Measurements from ENCODE around the gene PRKCSH.
A peak's percentile ranks its signal among the peaks of the same experiment; 100 is the strongest.

Gene PRKCSH

DNA sequence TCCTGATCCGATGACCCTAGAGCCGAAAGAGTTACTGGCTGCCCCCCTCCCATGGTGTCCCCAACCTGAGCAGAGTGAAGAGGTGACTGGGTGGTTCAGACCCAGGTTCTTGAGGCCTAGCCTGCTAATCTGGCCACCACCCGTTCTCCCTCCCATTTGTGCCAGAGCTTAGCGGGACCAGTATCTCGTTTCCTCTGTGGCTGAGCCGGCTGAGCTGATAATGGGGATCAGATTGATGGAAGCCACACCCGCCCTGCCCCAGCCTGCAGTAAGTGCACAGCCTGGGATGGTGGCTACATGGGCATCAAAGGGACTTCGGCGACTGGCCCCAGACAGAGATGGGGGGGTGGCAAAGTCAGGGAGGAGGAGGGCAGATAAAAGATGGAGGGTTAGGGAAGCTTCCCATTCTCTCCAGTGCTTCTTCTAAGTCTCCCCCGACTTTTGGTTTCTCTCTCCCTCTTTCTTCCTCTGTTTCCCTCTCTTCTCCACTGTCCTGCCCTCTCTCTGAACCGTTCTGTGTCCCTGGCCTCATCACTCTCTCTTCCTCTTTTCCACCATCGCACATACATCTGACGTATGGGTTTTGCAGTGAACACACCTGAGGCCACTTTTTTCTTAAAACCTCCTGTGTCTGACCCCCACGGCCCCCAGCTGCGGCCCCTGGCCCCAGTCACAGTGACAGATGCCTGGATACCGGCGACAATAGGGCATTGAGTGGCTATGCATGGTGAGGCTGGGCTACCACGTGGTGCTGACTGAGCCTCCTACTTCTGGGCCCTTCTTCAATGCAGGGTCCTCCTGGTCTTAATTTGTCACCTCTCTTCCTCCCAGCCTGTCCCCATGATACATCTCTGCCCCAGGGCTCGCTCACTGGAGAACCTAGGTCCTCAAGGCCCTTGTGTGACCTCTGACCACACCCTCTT is 43.0 kb downstream of the PRKCSH start:
- DNase-seq (ENCODE audit: low spot score): no peak
- no peak for TF ChIP-seq CTCF (IDR thresholded peaks at IDR 0.05; ENCODE audit: extremely low read depth, missing control alignments)

GRCh38 chr19:11479090-11479897 is 43.9 kb downstream of the PRKCSH start:
- no peak for TF ChIP-seq CTCF (IDR thresholded peaks at IDR 0.05; ENCODE audit: extremely low read depth, missing control alignments)

GRCh38 chr19:11479898-11480714 is 44.7 kb downstream of the PRKCSH start:
- no peak for TF ChIP-seq CTCF (IDR thresholded peaks at IDR 0.05; ENCODE audit: extremely low read depth, missing control alignments)
- peak; percentile 54 for DNase-seq (ENCODE audit: low spot score)

More at GRCh38 chr19:11479090-11479897, 43.9 kb downstream of the PRKCSH start:
- peak; percentile 78 for DNase-seq (ENCODE audit: low spot score)

DNA sequence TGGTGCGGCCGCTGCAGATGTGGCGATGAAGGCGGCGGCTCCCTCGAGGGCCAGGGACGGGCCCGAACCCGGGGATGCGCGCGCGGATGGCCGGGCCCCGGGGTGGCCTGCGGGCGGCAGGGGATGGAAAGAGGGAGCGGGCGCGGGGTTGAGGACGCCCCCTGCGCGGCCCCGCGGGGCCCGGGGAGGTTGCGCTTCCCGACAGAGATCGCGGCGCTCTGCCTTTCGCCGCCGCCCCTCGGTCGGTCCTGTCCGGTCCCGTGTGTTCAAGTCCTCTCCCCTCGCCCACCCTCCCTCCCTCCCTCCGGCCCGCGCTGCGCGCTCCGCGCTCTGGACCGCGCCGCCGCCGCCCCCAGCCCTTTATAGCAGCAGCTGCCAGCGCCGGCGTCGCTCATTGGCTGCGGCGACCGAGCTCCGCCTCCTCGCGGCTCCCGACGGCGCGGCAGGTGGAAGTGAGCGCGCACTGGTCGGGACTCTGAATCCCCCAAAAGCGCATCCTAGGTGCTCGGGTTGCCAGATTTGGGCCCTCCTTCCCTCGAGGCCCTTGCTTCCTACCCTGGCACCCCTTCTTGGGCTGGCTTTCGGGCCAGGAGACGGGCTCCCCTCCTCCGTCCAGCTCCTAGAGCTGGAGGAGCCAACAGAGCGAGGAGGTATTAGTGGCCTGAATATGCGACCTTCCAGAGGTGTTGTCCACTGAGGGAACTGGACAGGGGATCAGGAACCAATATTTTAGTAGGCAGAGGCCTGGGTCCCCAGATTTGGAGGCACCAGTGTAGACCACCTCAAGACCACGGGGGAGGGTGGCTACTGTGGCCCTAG is 45.5 kb downstream of the PRKCSH start, which contains the start of gene ELAVL3:
ELAVL3 (minus strand) TSS at position 332 of the 819 bp plus-strand sequence. CDS start 438 bp downstream, outside the sequence.
- TF ChIP-seq CTCF (IDR thresholded peaks at IDR 0.05; ENCODE audit: extremely low read depth, missing control alignments): no peak
- peak; percentile 53 for DNase-seq (ENCODE audit: low spot score)

GRCh38 chr19:11481534-11482383 is 46.3 kb downstream of the PRKCSH start:
- TF ChIP-seq CTCF (IDR thresholded peaks at IDR 0.05; ENCODE audit: extremely low read depth, missing control alignments): no peak
- DNase-seq (ENCODE audit: low spot score): peak; percentile 95

Measured in GM20000 (cell line).